A673 (cell line): ENCODE data around the gene PPP6R1.

Source experiments
- CTCF ChIP-seq: fragments of 300-800, 200-600 bp; sonication (generic); conservative IDR thresholded peaks from 2 replicates; pipeline ENCODE4 v1.5.1; 2017; ENCODE audit warnings: low read depth, mild to moderate bottlenecking, antibody characterized with exemption, low read length, moderate library complexity, mixed read lengths
- EZH2 ChIP-seq: fragments of 200-600 bp; sonication (generic); IDR thresholded peaks from 2 replicates; pipeline ENCODE4 v1.6.1; 2017; ENCODE audit warnings: borderline replicate concordance, low read depth, mild to moderate bottlenecking, mixed read lengths, antibody characterized with exemption, low read length; ENCODE audit not compliant: poor library complexity, severe bottlenecking

DNA sequence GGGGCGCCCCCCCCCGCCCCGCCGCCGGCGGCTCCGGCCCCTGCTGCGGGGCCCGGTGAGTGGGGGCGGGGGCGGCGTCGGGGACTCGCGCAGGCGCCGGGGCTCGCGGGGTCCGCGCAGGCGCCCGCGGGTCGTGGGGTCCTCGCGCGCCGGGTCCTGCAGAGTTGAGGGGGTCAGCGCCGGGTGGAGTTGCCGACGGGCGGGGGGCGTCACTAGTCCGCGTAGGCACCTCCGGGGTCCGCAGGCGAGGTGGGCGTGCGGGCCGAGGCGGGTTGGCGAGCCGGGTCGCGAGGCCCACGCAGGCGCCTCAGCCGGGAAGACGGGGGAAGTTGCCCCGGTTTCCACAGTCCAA lies 365 bp downstream of the PPP6R1 start:
- TF ChIP-seq EZH2 (no peak), CTCF (no peak)
